Osteoblast (primary cell): ENCODE measurements around the gene CCND3. TPM values are rescaled to one million over a fixed set of nuclear protein-coding genes. Genes with fewer than 3 reads are reported as not detected.
"Not testable (repeated sequence)": the region's sequence is repeated elsewhere in the genome, so short reads cannot be mapped to it uniquely, and the experiment has no call there.

ENCODE experiments used
- DNase-seq: peaks from one replicate; pipeline ENCODE4 v3.0.0; 2011; ENCODE audit warnings: low spot score, mixed read lengths; ENCODE audit not compliant: insufficient read length; ENCODE audit errors: missing footprints
- H2AFZ ChIP-seq: 2 replicates; pipeline ENCODE4 v1.6.0; 2011; ENCODE audit warnings: mild to moderate bottlenecking, low read length
- H3K27ac ChIP-seq: 2 replicates; pipeline ENCODE4 v1.5.1; 2011; ENCODE audit warnings: mild to moderate bottlenecking, low read depth, low read length, moderate library complexity
- H3K27me3 ChIP-seq: 2 replicates; pipeline ENCODE4 v1.6.0; 2012; ENCODE audit warnings: mild to moderate bottlenecking, control low read depth, inconsistent platforms, low read length, moderate library complexity; ENCODE audit not compliant: insufficient read depth
- H3K36me3 ChIP-seq: 2 replicates; pipeline ENCODE4 v1.5.1; 2011; ENCODE audit warnings: mild to moderate bottlenecking, low read length, control low read depth, moderate library complexity; ENCODE audit not compliant: insufficient read depth
- H3K4me1 ChIP-seq: 2 replicates; pipeline ENCODE4 v1.5.1; 2011; ENCODE audit warnings: mild to moderate bottlenecking, low read length, control low read depth, moderate library complexity; ENCODE audit not compliant: insufficient read depth
- H3K4me2 ChIP-seq: 2 replicates; pipeline ENCODE4 v1.6.0; 2011; ENCODE audit warnings: mild to moderate bottlenecking, low read length; ENCODE audit not compliant: insufficient read depth
- H3K4me3 ChIP-seq: fragments of 200-600 bp; sonication (generic); 3 replicates; pipeline ENCODE4 v1.5.1; 2012; ENCODE audit warnings: mild to moderate bottlenecking, low read length, inconsistent platforms; ENCODE audit not compliant: insufficient read depth
- H3K79me2 ChIP-seq: 2 replicates; pipeline ENCODE4 v1.6.0; 2012; ENCODE audit warnings: mild to moderate bottlenecking, low read length, control low read depth, inconsistent platforms; ENCODE audit not compliant: insufficient read depth
- H3K9me3 ChIP-seq: 2 replicates; pipeline ENCODE4 v1.5.1; 2011; ENCODE audit warnings: low read depth, low read length, control low read depth
- H4K20me1 ChIP-seq: 2 replicates; pipeline ENCODE4 v1.6.0; 2012; ENCODE audit warnings: mild to moderate bottlenecking, low read length, control low read depth; ENCODE audit not compliant: insufficient read depth
- total RNA-seq: library from RNA; depleted of rRNA; stranded (reverse); fragments of >200 nt; gene quantifications from 2 replicates; pipeline ENCODE4 v1.2.3, GENCODE V29; 2012
- TF ChIP-seq, protein P1 (sequence below): IDR thresholded peaks from 2 replicates; pipeline ENCODE4 v1.5.1; 2011; ENCODE audit warnings: mild to moderate bottlenecking, low read depth, low read length, moderate library complexity; ENCODE audit errors: extremely low read depth

Gene CCND3
- total RNA-seq, 1 donor: 21.0 TPM

DNA sequence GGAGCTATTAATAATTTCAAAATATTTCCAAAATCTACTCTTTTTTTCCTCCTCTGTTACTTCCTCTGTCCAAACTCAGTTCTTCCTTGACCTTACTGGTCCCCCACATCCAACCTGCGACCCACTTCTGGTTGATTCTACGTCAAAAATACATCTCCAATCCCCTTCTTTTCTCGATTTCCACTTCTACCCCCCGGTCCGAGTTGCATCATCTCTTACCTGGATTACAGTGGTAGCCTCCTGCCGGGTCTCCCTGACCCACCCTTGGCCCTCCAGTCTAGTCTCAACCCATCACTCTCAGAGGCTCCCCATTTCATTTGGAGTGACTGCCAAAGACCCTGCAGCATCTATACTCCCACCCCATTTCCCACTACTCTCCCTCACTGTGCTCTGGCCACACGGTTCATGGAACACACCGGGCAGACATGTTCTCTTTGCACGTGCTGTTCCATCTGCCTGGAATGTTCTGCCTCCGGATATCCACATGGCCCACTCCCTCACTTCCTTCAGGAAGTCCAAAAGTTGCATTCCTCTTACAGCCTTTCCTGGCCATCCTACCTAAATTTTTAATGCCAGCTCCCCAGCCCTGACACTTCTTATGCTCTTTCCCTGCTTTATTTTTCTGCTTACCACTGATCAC is 6.1 kb upstream of the CCND3 start:
- Histone ChIP-seq H2AFZ (no peak overlapping the region), H3K79me2 (no peaks in the 10 kb centered on the region), H3K36me3 (no peaks in the 10 kb centered on the region), H3K9me3 (no peaks in the 10 kb centered on the region), H3K27me3 (no peaks in the 10 kb centered on the region), H4K20me1 (no peaks in the 10 kb centered on the region), H3K27ac (no peak overlapping the region), H3K4me3 (no peak overlapping the region), H3K4me1 (no peaks in the 10 kb centered on the region), H3K4me2 (no peak overlapping the region)
- DNase-seq: peak; percentile 76
- TF ChIP-seq, protein P1, sequence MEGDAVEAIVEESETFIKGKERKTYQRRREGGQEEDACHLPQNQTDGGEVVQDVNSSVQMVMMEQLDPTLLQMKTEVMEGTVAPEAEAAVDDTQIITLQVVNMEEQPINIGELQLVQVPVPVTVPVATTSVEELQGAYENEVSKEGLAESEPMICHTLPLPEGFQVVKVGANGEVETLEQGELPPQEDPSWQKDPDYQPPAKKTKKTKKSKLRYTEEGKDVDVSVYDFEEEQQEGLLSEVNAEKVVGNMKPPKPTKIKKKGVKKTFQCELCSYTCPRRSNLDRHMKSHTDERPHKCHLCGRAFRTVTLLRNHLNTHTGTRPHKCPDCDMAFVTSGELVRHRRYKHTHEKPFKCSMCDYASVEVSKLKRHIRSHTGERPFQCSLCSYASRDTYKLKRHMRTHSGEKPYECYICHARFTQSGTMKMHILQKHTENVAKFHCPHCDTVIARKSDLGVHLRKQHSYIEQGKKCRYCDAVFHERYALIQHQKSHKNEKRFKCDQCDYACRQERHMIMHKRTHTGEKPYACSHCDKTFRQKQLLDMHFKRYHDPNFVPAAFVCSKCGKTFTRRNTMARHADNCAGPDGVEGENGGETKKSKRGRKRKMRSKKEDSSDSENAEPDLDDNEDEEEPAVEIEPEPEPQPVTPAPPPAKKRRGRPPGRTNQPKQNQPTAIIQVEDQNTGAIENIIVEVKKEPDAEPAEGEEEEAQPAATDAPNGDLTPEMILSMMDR: no peak

DNA sequence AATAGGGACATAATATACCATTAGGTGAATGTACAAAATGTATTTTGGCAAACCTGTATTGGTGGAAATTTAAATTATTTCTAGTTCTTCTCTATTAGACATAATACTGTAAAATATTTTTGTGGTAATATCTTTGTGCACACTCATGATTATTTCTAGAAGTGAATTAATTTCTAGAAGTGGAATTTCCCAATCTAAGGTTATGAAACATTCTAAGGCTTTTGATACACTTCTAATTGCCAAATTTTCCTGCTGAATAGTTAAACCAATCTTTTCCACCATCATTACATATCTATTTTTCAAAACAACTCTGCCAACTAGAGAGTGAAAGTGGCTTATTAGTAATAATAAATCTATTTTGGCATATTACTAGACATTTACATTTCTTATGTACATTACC is 1.8 kb upstream of the CCND3 start:
- Histone ChIP-seq H3K9me3 (no peaks in the 10 kb centered on the region), H3K4me2 (no peak overlapping the region), H2AFZ (no peak overlapping the region), H3K27ac (no peak overlapping the region), H3K36me3 (no peaks in the 10 kb centered on the region), H3K27me3 (no peaks in the 10 kb centered on the region), H4K20me1 (peaks cover 15% of the 10 kb centered on the region), H3K4me1 (peaks cover 28% of the 10 kb centered on the region), H3K4me3 (no peak overlapping the region), H3K79me2 (peaks cover 29% of the 10 kb centered on the region)
- TF ChIP-seq, protein P1: no peak
- no peak for DNase-seq

DNA sequence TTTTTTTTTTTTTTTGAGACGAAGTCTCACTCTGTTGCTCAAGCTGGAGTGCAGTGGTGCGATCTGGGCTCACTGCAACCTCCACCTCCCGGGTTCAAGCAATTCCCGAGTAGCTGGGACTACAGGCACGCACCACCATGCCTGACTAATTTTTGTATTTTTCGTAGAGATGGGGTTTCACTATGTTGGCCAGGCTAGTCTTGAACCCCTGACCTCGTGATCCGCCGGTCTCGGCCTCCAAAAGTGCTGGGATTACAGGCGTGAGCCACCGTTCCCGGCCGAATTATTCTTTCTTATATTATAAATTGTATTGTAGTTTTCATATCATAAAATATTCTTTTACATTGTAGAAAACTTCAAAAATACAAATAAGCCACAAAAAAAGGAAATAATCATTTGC is 1.3 kb upstream of the CCND3 start:
- H3K4me2 ChIP-seq, H3K27me3 ChIP-seq, H3K36me3 ChIP-seq, H2AFZ ChIP-seq, H3K9me3 ChIP-seq, DNase-seq, H3K27ac ChIP-seq, H3K4me3 ChIP-seq: not testable (repeated sequence)
- Histone ChIP-seq H3K4me1 (peaks cover 31% of the 10 kb centered on the region), H3K79me2 (peaks cover 34% of the 10 kb centered on the region), H4K20me1 (peaks cover 16% of the 10 kb centered on the region)

DNA sequence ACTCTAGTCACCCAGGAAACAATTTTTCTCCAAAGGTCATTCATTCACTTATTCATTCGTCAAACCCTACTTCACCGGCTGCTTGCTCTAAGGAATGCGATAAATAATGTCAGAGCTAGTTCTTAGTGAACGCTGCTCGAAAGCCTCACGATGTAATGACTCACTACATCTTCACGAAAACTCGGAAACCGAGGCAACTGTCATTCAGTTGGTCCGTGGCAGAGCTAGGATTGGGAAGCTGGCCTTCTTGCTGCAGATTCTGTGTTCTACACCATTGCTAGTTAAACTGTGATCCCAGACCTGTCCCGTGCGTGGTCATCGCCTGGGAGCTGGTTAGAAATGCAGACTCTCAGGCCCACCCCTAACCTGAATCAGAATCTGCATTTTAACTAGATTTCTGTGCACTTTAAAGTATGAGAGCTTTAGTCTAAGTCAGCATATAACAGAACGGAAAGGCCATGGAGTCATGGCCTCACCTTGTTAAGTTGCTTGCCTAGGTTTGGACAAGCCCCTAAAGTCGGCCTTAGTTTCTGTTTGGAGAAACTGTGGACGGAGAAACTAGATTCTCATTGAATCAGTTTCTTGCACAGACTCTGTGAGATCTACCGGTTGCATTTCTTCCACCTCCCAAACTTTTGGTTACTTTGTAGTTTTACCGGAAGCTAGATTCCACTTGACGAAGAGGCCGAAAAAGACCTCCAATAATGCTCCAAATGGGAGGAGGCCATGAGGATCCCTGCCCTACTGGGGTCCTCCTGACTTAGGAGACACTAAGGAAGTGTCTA is 651 bp upstream of the CCND3 start:
- Histone ChIP-seq H3K4me3 (peak overlapping the region; percentile 95), H3K27me3 (no peaks in the 10 kb centered on the region), H3K4me2 (peak overlapping the region; percentile 97), H3K4me1 (peaks cover 31% of the 10 kb centered on the region), H3K36me3 (peaks cover 8% of the 10 kb centered on the region), H3K9me3 (no peaks in the 10 kb centered on the region), H3K27ac (peak overlapping the region; percentile 89), H2AFZ (peak overlapping the region; percentile 96), H4K20me1 (peaks cover 22% of the 10 kb centered on the region), H3K79me2 (peaks cover 40% of the 10 kb centered on the region)
- TF ChIP-seq, protein P1: no peak
- DNase-seq: no peak
